GM23338 (cell line): ENCODE results near the gene CCDC127. TPM values are rescaled to one million over a fixed set of nuclear protein-coding genes. Genes with fewer than 3 reads are reported as not detected.

Experiments used
- ATAC-seq: fragments of 200-7000 bp; cut with Tn5 transposase; 3 replicates; pipeline ENCODE4 v1.9.1; 2020
- DNase-seq: peaks from one replicate; pipeline ENCODE4 v3.0.0-alpha.2; 2015; ENCODE audit warnings: low spot score
- H2AFZ ChIP-seq: fragments of 200-600 bp; sonication (generic); 2 replicates; pipeline ENCODE4 v1.8.0; 2016; ENCODE audit warnings: antibody characterized with exemption, mild to moderate bottlenecking, moderate library complexity
- H3F3A ChIP-seq: fragments of 200-600 bp; sonication (generic); replicated peaks from 2 replicates; pipeline ENCODE4 v1.8.0; 2017; ENCODE audit warnings: antibody characterized with exemption, mixed run types, low read depth
- H3K27ac ChIP-seq: fragments of 200-600 bp; sonication (generic); 2 replicates; pipeline ENCODE4 v1.6.1; 2016; ENCODE audit warnings: low read depth
- H3K27me3 ChIP-seq: fragments of 200-600 bp; sonication (generic); 2 replicates; pipeline ENCODE4 v1.8.0; 2016; ENCODE audit warnings: mild to moderate bottlenecking, mixed run types, moderate library complexity; ENCODE audit not compliant: insufficient read depth
- H3K36me3 ChIP-seq: fragments of 200-600 bp; sonication (generic); 2 replicates; pipeline ENCODE4 v1.8.0; 2016; ENCODE audit warnings: mild to moderate bottlenecking; ENCODE audit not compliant: insufficient read depth
- H3K4me1 ChIP-seq: fragments of 200-600 bp; sonication (generic); 2 replicates; pipeline ENCODE4 v1.8.0; 2016; ENCODE audit warnings: mild to moderate bottlenecking, moderate library complexity; ENCODE audit not compliant: insufficient read depth
- H3K4me2 ChIP-seq: fragments of 200-600 bp; sonication (generic); 2 replicates; pipeline ENCODE4 v1.7.1; 2017; ENCODE audit warnings: mixed run types
- H3K4me3 ChIP-seq: fragments of 200-600 bp; sonication (generic); 2 replicates; pipeline ENCODE4 v1.6.1; 2016; ENCODE audit warnings: mixed run types
- H3K79me2 ChIP-seq: fragments of 200-600 bp; sonication (generic); replicated peaks from 2 replicates; pipeline ENCODE4 v1.8.0; 2017; ENCODE audit warnings: mild to moderate bottlenecking; ENCODE audit not compliant: insufficient read depth
- H3K9me2 ChIP-seq: fragments of 200-600 bp; sonication (generic); 2 replicates; pipeline ENCODE4 v1.8.0; 2017; ENCODE audit not compliant: insufficient read depth
- H4K20me1 ChIP-seq: fragments of 200-600 bp; sonication (generic); replicated peaks from 2 replicates; pipeline ENCODE4 v1.8.0; 2017; ENCODE audit warnings: mild to moderate bottlenecking; ENCODE audit not compliant: insufficient read depth
- H3K27ac Mint-ChIP-seq: 2 replicates; pipeline ENCODE4 v1.8.0; 2020; ENCODE audit warnings: inconsistent platforms, mild to moderate bottlenecking, moderate library complexity, mixed read lengths
- H3K27me3 Mint-ChIP-seq: 3 replicates; pipeline ENCODE4 v1.8.0; 2022; ENCODE audit warnings: low read depth, mild to moderate bottlenecking, moderate library complexity, mixed read lengths, inconsistent platforms; ENCODE audit not compliant: insufficient read depth, poor library complexity
- H3K36me3 Mint-ChIP-seq: 3 replicates; pipeline ENCODE4 v1.8.0; 2021; ENCODE audit warnings: low read depth, mild to moderate bottlenecking, inconsistent platforms, moderate library complexity, mixed read lengths
- H3K4me1 Mint-ChIP-seq: 3 replicates; pipeline ENCODE4 v1.8.0; 2020; ENCODE audit warnings: mild to moderate bottlenecking, inconsistent platforms, mixed read lengths
- H3K4me3 Mint-ChIP-seq: 3 replicates; pipeline ENCODE4 v1.8.0; 2021; ENCODE audit warnings: moderate library complexity, mild to moderate bottlenecking, inconsistent platforms, mixed read lengths
- H3K9me3 Mint-ChIP-seq: 3 replicates; pipeline ENCODE4 v1.8.0; 2020; ENCODE audit warnings: moderate library complexity, mild to moderate bottlenecking, inconsistent platforms, mixed read lengths
- CREB1 ChIP-seq: fragments of 250-450 bp; sonication (Bioruptor Pico); IDR thresholded peaks from 2 replicates; pipeline ENCODE4 v1.5.0; 2020; ENCODE audit warnings: low read depth, mild to moderate bottlenecking, moderate library complexity
- EZH2 ChIP-seq: fragments of 200-600 bp; sonication (generic); IDR thresholded peaks from one replicate; pipeline ENCODE4 v1.8.0; 2017; ENCODE audit warnings: antibody characterized with exemption, mild to moderate bottlenecking, low read depth; ENCODE audit not compliant: unreplicated experiment
- JUNB ChIP-seq: IDR thresholded peaks from one replicate; pipeline ENCODE4 v1.6.1; 2016; ENCODE audit warnings: antibody characterized with exemption; ENCODE audit not compliant: unreplicated experiment
- POLR2AphosphoS5 ChIP-seq: IDR thresholded peaks from 2 replicates; pipeline ENCODE4 v1.6.1; 2016; ENCODE audit warnings: antibody characterized with exemption, low read depth
- STAT1 ChIP-seq: IDR thresholded peaks from one replicate; pipeline ENCODE4 v1.6.1; 2016; ENCODE audit warnings: antibody characterized with exemption; ENCODE audit not compliant: unreplicated experiment
- ZNF331 ChIP-seq: fragments of 250-450 bp; sonication (Bioruptor Pico); IDR thresholded peaks from 2 replicates; pipeline ENCODE4 v1.5.0; 2020; ENCODE audit warnings: low read depth, mild to moderate bottlenecking, moderate library complexity
- ZNF462 ChIP-seq: fragments of 250-450 bp; sonication (Bioruptor Pico); IDR thresholded peaks from 2 replicates; pipeline ENCODE4 v1.5.0; 2020; ENCODE audit warnings: mild to moderate bottlenecking, moderate library complexity
- polyA plus RNA-seq: library from polyadenylated mRNA; unstranded; fragments of >200 nt; fragmentation: Nextera tagmentation; extraction: Ambion mirVana; gene quantifications from 2 replicates; pipeline ENCODE4 v1.2.1, GENCODE V29; 2016
- total RNA-seq: library from RNA; depleted of rRNA; stranded (reverse); fragments of >200 nt; shearing (Covaris generic); gene quantifications from 2 replicates; pipeline ENCODE4 v1.2.3, GENCODE V29; 2014
- TF ChIP-seq, protein P1 (sequence below): IDR thresholded peaks from one replicate; pipeline ENCODE4 v1.6.1; 2018; ENCODE audit warnings: antibody characterized with exemption; ENCODE audit not compliant: unreplicated experiment
- TF ChIP-seq, protein P2 (sequence below), 2 experiments: fragments of 200-600 bp in 1 of 2; sonication (generic) in 1 of 2; conservative IDR thresholded peaks; 2 replicates each; pipeline versions ENCODE4 v1.5.1 to v1.6.1; 2016 to 2017; ENCODE audit warnings: antibody characterized with exemption in 2 of 2, low read depth in 2 of 2, mild to moderate bottlenecking in 2 of 2, moderate library complexity in 1 of 2

Gene CCDC127
- total and polyA plus RNA-seq, 2 experiments from 2014 or later = 6.0 to 7.2 TPM

DNA sequence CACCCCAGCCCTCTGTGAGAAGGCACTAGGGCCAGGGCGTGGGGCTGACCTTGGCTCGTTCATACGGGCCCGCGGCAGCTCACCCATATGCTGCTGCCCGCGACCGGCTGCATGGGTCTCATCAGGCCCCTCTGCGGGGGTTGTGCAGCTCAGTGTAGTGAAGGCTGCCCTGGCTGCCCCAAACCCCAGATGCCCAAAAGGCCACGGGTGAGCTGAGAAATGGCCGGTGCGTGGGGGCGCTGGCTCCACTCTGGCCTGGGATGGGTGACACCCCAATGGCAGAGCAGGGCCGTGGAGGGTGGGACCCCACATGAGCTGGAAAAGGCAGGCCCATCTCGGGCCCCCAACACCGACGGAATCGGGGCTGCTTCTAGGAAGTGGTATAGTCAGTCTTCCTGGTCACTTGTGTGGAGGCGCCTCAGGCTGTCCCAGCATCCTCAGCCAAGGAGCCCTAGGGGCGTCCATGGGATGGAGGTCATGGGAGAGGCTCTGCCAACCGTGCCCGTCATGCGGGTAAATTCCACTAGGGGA, 46.1 kb downstream of the CCDC127 start:
- TF ChIP-seq, protein P1, sequence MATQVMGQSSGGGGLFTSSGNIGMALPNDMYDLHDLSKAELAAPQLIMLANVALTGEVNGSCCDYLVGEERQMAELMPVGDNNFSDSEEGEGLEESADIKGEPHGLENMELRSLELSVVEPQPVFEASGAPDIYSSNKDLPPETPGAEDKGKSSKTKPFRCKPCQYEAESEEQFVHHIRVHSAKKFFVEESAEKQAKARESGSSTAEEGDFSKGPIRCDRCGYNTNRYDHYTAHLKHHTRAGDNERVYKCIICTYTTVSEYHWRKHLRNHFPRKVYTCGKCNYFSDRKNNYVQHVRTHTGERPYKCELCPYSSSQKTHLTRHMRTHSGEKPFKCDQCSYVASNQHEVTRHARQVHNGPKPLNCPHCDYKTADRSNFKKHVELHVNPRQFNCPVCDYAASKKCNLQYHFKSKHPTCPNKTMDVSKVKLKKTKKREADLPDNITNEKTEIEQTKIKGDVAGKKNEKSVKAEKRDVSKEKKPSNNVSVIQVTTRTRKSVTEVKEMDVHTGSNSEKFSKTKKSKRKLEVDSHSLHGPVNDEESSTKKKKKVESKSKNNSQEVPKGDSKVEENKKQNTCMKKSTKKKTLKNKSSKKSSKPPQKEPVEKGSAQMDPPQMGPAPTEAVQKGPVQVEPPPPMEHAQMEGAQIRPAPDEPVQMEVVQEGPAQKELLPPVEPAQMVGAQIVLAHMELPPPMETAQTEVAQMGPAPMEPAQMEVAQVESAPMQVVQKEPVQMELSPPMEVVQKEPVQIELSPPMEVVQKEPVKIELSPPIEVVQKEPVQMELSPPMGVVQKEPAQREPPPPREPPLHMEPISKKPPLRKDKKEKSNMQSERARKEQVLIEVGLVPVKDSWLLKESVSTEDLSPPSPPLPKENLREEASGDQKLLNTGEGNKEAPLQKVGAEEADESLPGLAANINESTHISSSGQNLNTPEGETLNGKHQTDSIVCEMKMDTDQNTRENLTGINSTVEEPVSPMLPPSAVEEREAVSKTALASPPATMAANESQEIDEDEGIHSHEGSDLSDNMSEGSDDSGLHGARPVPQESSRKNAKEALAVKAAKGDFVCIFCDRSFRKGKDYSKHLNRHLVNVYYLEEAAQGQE = no peak
- TF ChIP-seq JUNB (no peak), POLR2AphosphoS5 (no peak), ZNF331 (CRISPR knock-in tag) (no peak), EZH2 (no peak), STAT1 (no peak), CREB1 (CRISPR knock-in tag) (no peak), ZNF462 (CRISPR knock-in tag) (no peak)
- TF ChIP-seq, protein P2, sequence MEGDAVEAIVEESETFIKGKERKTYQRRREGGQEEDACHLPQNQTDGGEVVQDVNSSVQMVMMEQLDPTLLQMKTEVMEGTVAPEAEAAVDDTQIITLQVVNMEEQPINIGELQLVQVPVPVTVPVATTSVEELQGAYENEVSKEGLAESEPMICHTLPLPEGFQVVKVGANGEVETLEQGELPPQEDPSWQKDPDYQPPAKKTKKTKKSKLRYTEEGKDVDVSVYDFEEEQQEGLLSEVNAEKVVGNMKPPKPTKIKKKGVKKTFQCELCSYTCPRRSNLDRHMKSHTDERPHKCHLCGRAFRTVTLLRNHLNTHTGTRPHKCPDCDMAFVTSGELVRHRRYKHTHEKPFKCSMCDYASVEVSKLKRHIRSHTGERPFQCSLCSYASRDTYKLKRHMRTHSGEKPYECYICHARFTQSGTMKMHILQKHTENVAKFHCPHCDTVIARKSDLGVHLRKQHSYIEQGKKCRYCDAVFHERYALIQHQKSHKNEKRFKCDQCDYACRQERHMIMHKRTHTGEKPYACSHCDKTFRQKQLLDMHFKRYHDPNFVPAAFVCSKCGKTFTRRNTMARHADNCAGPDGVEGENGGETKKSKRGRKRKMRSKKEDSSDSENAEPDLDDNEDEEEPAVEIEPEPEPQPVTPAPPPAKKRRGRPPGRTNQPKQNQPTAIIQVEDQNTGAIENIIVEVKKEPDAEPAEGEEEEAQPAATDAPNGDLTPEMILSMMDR (conservative IDR thresholded peaks at IDR 0.05; ENCODE audit: low read depth in 2 of 2) = no peak
- Histone ChIP-seq H3K4me2 (no peak overlapping the region), H3K36me3 (no peaks in the 10 kb centered on the region), H3K4me3 (no peak overlapping the region), H3K9me2 (no peaks in the 10 kb centered on the region), H4K20me1 (no peaks in the 10 kb centered on the region; the same call in 1 of the 2 replicates), H3K27me3 (no peaks in the 10 kb centered on the region), H2AFZ (no peak overlapping the region), H3K4me1 (no peaks in the 10 kb centered on the region), H3K27ac (no peak overlapping the region), H3F3A (no peaks in the 10 kb centered on the region), H3K79me2 (no peaks in the 10 kb centered on the region)
- H3K9me3 Mint-ChIP-seq = no peaks in the 10 kb centered on the region; the same call in 2 of the 3 replicates
- H3K27me3 Mint-ChIP-seq = peaks cover 11% of the 10 kb centered on the region
- H3K4me3 Mint-ChIP-seq = no peak overlapping the region
- DNase-seq (no peak), ATAC-seq (no peak)
- no peak overlapping the region for H3K27ac Mint-ChIP-seq
- H3K36me3 Mint-ChIP-seq = peaks cover 26% of the 10 kb centered on the region
- peaks cover 3% of the 10 kb centered on the region; the same call in 2 of the 3 replicates for H3K4me1 Mint-ChIP-seq
